HL-60/S4 treated with phorbol 12-myristate 13-acetate at 8.2 ng/mL for 4 days and 3 days (cell line): ENCODE data around the gene TRIP13.

Source experiments
- in situ Hi-C: fragments of 300-500 bp; cut with MboI; formaldehyde crosslinking; loops from 2 replicates; pipeline ENCODE4 v1.15.0; 2022; ENCODE audit warnings: low sequenced_read_pairs

The TRIP13 gene

DNA sequence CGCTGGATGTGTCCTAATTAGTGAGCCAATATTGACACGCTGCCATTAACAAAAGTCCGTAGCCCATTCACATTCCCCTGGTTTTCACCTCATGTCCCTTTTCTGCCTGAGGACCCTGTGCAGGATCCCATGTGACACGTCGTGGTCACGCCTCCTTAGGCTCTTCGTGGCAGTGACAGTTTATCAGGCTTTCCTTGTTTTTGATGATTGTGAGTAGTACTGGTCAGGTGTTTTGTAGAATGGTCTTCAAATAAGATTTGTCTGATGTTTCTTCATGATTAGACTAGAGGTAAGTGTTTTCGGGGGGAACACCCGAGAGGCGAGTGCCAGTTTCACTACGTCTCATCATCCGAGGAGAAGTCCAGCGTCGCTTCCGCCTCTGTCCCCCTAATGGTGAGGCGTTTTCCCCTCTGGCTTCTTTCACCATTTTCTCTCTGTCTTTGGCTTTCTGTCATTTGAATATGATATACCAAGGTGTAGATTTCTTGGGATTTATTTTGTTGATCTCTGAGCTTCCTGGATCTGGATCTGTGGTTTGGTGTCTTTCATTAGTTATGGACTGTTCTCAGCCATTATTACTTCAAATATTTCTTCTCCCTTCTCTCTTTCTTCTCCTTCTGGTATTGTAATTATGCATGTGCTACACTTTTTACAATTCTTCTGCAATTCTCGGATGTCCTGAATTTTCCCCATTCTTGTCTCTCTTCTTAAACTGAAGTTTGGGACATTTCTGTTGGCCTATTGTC, 57.3 kb downstream of the TRIP13 start:
- in situ Hi-C loops = no loop called here

GRCh38 chr5:951940-952596, 59.4 kb downstream of the TRIP13 start:
- in situ Hi-C loops = no loop called here

DNA sequence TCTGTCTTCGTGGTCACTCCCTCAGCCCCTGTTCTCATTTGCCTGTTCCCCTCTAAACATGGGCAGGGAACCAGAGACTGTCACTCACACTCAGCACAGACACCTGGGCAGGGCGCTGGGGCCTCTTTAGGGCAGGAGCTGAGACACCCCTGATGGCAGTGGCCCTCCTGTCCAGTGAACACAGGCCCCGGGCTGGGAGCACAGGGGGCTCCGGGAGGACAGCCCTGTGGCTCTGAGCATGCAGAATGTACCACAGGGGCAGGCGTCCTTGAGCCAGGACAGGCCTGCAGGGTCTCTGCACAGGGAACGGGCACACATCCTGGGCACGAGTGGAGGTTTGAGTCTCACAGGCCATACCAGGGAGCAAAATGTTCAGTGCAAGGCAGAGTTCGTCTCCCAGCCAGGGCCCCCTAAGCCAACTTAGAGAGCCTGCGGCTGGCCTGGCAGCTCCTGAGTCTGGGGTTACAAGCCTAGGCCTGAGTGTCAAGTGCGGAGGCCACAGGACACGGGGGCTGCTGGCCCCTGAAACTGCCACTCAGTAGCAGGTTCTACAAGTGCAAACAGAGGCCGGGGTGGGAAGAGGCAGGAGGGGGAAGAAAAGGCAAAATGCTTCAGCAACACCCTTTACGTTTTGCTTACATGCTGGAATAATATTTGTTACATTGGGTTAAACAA, 60.0 kb downstream of the TRIP13 start:
- in situ Hi-C loops = no loop called here

GRCh38 chr5:953535-954449, 61.1 kb downstream of the TRIP13 start:
- in situ Hi-C loops = no loop called here

GRCh38 chr5:955886-956761, 63.4 kb downstream of the TRIP13 start:
- in situ Hi-C loops = no loop called here

GRCh38 chr5:956941-957747, 64.5 kb downstream of the TRIP13 start:
- in situ Hi-C loops = no loop called here

DNA sequence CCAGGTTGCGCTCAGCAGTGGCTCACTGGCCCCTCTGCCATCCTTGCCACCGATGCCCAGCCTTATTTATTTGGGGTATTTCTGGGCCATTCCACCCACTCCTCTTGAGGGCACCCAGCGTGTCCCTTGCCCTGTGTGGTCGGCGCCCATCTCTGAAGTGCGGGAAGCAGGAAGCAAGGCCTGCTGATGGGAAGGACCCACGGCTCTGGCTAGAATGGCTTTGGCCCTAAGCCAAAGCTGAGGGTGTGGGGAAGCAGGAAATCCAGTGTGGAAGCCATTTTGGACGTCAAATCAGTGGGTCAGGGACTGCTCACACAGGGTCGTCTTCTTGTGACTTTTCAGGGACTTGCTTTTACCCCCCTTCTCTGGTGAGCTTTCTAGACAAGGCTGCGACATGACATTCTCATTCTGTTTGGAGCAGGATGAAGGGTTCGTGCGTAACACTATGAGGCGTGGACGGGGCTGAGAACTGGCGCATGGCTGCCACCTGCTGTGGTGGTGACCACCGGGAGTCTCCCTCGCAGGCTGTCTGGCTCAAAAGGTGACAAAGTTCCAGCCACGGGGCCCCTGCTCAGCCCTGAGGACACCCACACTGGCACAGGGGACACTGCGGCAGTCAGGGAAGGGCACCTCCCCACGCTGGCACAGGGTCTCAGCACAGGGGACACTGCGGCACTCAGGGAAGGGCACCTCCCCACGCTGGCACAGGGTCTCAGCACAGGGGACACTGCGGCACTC, 65.2 kb downstream of the TRIP13 start:
- in situ Hi-C loops = no loop called here

DNA sequence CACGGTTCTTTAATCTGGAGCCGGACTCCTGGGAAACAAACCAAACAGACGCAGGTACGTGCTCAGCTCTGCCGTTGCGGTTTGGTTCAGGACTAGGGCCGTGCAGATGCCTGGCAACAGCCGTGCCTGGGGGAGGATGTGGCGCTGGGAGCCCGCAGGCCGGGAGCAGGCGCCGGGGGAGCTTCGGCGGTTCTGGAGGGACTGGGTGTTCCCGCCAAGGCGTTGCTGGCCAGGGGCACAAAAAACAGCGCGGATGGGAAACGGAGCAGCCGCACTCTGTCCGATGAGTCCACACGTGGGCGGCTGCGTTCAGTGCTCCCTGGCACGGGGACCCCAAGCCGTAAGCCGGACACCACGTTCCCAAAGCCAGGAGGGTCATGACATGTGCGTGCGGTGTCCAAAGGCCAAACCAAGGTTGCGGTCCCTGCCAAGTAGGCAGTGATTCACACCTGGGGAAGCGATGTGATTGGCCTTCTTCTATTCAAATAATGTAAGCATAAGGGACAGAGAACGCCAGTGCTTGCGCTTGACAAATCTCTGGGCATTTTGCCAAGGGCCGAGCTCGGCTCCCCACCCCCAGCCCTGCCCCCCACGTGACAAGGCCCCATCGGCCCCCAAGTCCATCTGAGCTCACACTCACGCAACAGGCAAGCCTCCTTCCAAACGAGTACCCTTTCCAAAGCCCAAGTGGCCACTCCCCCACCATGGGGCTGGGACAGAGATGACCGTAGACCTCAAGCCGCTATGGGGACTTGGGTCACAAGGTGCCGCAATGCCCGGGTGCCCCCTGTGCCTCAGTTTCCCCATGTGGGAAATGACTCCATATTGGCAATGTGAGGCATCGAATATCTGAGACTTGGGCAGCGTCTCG, 66.3 kb downstream of the TRIP13 start:
- in situ Hi-C loops = no loop called here

DNA sequence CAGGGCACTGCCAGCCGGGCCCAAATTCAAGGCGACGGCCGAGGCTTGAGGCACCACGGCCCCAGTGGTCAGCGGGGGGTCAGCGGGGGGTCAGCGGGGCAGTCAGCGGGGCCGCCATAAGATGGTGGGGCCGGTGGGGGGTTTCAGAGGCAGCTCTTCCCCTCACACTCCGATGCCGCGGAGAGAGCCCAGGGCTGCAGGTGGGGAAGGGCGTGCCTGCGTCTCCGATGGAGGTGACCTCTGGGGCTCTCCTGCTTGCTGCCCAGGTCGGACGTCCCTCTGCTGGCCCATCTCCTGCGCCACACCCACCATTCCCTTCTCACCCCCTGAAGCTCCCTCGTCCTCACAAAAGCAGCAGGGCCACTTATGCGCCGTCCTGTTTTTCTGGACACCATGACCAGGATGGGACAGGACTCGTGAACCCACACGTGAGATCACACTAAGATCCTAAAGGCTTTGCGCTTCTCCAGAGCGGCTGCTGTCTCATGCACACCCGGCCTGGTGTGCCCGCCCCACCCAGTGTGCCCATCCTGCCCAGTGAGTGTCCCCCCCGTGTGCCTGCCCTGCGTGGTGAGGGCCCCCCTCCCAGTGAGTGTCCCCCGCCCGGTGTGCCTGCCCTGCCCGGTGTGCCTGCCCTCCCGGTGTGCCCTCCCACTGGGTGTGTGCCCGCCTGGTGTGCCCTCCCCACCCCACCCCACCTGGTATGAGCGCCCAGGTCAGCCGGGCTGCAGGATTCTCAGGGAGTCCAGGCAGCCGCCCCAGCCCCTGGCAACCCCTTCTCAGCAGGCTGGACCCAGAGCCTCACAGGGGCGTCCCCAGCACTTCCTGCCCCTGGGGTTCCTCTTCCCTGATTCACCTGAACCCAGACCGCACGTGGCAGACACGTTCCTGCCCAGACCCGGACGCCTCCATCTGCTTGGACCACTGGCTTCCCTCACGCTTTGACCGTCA, 67.2 kb downstream of the TRIP13 start:
- in situ Hi-C loops = no loop called here

DNA sequence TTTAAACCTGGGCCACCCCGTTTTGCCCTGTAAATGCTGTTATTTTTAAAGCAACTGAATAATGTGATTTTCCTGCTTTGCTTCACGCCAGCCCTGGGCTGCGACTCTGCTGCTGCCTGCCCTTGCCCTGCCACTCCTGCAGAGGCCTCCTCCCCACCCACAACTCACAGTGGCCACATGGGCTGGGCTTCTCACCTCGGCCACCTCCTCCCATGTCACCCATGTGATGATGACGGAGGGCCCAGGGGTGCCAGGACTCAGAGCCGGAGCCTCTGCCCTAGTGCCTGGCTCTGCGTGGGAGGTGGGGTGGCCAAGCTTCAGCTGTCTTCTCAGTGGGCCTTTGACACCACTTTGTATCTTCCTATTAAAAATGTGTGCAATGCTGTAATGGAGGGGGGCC, 67.9 kb downstream of the TRIP13 start:
- in situ Hi-C loops = no loop called here

GRCh38 chr5:961002-961710, 68.5 kb downstream of the TRIP13 start:
- in situ Hi-C loops = no loop called here

DNA sequence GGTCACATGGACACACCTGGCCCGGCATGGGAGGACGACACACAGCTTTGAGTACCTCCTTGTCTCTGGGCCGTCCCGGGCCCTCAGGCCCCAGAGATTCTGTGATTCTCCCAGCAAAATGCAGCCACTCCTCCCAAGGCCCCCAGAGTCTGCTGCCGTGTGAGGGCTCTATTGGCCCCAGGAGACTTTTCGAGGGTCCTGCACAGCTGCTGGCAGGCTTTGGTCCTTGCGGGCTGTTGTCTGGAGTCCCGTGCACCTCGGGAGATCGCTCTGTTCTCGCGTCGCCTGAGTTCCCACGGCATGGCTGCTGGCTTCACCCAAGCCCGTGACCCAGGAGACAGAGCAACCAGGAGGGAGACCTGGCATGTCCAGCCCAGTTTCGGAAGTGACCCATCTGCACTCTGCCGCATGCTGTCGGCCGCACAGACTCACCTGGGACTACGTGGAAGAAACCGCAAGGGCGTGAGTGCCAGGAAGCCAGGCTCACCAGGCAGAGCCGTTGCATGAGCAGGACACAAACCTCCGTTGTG, 69.1 kb downstream of the TRIP13 start:
- in situ Hi-C loops = no loop called here

DNA sequence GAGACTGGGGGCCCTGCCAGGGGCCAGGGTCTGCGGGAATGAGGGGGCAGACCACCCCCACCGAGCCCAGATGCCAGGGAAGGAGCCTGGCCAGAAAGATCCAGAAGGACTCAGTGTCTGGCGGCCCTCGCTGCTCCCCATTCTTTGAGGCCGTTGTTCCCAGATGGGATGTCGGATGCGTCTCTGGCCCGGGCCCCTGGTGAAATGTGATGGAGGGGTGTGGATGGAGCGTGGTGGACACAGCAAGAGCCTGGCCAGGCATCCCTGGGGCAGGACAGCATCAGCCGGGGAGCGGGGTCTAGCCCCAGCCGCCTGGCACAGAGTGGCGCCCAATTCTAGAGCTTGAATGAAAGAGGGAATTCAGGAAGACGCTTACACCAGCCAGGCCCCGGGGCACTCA, 69.7 kb downstream of the TRIP13 start:
- in situ Hi-C loops = no loop called here

DNA sequence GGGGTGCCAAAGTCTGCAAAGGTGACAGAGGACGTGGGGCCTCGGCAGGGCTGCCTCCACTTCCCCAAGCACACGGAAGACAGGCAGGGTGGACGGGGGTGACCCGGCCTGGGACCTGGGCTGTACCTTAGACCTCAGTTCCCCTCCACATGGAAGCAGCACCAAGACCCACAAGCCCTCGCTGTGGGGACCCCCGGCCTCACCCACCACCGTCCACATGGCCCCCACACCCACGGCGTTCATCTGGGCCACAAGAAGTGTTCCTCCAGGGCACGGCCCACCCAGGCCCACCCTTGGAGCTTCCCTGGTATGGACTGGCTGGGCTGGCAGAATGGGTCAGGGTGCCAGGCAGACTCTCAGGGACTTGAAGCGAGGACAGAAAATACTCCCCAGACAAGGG, 70.1 kb downstream of the TRIP13 start:
- in situ Hi-C loops = no loop called here

DNA sequence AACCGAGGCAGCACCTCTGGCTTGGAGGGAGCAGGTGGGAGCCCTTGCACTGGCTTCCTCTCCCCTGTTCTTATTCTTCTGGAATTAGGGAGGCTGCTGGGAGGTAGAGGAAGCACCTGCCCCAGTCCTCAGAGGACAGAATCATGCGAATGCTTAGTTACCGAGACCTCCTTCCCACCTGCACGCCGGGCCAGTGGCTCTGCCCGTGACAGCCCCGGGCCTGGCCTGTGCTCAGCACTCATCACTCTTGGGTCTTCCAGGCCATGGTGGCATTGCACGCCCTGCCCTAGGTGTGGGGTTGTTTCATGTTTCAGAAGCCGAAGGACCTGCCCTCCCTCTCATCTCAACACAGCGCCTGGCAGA, 70.6 kb downstream of the TRIP13 start:
- in situ Hi-C loops = no loop called here
